CD1c-positive myeloid dendritic cell (primary cell): ENCODE measurements around the gene PGS1.
"Not testable (repeated sequence)": the region's sequence is repeated elsewhere in the genome, so short reads cannot be mapped to it uniquely, and the experiment has no call there.

Source experiments
- DNase-seq: peaks from one replicate; pipeline ENCODE4 v3.0.0-alpha.2; 2016; ENCODE audit errors: extremely low spot score

Gene PGS1

DNA sequence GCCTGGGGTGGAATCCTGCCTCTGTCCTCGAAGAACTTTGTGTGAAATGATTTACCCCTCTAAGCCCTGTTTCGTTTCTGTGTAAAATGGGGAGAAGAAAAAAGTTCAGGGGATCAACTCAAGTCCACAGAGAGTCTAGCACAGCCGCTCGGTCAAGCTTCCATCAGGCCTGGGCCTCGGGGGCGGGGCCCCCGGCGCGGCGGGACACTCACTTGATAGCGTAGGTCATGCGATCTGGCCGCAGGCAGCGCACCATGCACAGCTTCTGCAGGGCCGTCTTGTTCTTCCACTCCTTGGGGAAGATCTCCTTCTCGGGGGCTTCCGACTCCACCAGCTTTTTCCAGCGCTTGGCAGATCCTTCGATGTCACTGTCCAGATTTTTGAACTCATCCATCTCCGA lies 65.9 kb downstream of the PGS1 start:
- no peak for DNase-seq

DNA sequence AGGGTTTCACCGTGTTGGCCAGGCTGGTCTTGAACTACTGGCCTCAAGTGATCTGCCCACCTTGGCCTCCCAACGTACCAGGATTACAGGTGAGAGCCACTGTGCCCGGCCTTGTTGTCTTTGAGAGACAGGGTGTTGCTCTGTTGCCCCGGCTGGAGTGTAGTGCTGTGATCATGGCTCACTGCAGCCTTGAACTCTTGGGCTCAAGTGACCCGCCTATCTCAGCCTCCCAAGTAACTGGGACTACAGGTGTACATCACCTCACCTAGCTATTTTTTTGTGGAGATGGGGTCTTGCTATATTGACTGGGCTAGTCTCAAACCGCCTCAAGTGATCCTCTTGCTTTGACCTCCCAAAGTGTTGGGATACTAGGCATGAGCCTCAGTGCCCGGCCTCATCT lies 68.4 kb downstream of the PGS1 start:
- DNase-seq, result no peak

DNA sequence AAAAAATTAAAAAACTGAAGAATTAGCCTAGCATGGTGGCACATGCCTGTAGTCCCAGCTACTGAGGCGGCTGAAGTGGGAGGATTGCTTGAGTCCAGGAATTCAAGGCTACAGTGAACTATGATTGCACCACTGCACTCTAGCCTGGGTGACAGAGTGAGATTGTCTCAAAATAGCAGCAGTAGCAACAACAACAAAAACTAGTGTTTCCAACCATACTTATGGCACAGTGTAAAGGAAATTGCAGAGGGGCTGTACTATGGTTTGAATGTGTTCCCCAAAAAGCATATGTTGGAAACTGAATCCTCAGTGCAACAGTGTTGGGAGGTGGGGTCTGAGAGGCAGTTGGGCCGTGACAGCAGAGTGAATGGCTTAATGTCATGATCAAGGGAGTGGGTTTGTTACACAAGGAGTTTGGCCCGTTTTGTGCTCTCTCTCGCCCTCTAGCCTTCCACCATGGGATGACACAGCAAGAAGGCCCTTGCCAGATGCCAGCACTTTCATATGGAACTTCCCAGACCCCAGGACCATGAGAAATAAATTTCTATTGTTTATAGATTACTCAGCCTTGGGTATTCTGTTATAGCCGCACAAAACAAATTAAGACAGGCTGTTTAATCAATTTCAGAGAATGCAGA lies 70.0 kb downstream of the PGS1 start:
- DNase-seq, result peak; percentile 27

DNA sequence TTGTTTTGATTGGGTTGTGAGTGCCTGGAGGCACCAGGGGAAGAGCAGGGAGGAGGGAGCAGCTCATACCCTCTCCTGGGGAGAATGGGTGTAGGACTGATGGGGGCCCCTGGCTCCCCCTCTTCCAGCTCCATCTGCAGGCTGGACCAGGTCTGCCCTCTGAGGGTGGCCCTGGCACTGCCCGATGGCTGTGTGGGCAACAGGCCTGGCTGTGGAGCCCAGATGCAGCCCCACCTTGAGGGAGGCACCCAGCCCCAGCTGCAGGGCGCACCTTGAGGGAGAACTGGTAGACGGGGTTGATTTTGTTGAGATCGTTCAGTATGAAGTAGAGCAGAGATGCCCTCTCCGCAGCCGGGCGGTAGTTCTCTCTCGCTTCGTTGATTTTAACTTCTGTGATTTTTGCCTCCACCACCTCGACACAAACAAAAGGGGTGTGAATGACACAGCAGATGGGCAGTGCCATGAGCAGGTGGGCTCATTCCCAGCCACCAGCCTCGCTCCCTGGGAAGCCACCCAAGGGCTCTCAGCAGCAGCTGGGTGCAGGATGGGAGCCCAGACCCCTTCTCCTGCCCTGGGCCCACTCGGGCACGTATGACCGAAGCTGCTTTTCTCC lies 71.6 kb downstream of the PGS1 start:
- DNase-seq, result no peak

DNA sequence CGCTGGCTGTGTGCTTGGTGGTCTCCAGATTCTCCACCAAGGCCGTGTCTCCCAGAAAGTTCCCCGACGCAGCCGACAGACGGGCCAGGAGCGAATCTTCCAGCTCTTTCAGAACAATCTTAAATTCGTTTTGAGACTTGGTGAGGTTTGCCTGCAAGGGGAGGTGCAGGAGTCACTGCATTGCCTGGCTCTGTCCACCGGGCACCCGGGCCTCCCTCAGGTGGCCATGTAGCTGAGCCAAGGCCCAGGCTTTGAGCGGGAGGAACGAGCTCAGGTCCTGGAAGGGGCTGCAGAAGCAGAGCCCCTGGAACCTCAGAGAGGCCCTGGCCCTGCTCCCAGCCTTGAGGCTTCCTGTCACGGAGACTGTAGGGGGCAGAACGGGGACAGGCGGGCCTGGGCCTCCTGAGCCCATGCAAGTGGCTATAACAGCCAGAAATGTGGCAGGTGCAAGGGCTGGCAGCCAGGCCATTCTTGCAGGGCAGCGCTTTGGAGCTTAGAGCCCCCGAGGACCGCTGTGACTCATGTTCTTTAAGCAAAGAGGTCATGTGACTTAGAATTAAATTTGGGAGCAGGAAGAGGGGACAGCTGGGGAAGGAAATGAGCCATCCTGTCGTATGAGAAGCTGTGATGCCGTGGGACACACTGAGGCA lies 72.4 kb downstream of the PGS1 start:
- DNase-seq, result no peak

DNA sequence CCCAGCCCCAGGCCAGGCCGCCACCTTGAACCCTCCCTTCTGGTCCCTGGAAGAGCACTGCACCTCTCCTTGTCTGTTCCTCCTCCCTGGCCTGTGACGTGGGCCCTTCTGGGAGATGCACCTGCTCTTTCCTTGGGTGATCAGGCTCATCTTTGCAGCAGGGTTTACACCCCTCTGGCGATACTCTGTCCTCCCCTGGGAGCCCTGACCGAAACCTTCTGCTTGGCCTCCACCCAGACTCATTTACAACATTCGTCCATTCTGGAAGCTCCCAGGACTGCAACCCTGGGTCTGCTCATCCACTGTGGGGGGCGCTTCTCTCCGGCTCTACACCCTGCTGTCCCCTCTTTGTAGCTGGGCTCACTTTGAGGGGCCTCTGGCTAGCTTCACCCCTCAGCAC lies 73.3 kb downstream of the PGS1 start:
- no peak for DNase-seq

DNA sequence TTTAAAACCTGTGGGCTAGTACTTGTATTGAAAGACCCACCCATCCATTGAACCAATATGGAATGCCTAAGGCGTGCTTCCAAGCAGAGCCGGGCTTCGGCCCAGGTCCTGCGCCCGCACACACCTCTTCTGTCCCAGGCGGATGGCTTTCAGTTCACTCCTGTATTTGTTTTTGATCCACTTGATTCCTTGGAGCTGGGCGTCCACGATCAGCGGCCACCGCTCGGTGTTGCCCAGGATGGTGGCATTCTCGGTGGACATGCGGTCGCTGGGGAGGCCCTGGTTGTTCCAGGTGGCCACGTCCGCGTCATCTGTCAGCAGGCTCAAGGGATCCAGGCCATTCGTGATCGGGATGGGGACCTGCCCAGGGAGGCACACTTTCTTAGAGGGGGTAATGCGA lies 75.9 kb downstream of the PGS1 start:
- no peak for DNase-seq

DNA sequence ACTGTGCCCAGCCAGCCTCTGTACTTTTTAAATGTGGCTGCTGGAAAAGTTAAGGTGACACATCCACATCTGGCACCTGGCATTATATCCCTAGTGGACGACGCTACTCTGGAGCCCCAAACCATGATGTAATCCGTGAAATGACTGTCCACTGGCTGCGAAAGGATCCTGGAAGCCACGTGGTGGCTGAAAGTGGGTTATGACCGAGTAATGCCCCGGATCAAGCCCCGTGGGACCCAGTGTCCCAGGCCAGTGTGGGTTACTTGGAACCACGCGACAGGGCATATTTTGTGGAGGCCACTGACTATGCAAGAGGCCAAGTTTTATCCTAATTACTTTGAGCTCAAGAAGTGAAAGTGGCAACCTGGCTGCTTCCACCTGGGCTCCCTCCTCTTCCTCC lies 79.6 kb downstream of the PGS1 start:
- DNase-seq, result no peak

DNA sequence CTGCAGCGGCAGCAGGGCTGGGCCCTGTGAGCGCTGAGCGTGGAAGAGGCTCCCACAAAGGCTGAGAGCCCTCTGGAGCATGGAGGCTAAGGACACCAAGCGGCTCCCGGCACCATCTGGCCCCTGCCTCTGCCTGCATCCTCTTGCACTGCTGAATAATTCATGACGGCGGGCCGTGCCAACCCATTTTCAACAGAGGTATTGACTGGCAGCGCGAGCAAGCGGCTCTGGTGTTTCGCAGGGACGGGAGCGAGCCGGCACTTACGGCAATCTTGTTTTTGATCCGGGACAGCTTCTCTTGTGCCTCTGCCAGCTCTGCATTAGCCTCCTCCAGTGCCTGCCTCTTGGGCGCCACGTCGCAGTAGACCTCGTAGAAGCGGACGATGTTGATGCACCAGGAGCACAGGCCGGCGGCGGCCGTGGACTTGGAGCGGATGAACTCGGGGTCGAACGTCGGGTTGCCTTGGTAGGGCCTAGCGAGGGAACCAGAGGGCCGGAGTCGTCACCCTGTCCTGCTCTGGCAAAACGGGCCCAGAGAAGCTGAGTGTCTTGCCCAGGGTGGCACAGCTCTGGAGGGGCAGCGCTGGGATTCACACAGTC lies 80.4 kb downstream of the PGS1 start:
- no peak for DNase-seq

DNA sequence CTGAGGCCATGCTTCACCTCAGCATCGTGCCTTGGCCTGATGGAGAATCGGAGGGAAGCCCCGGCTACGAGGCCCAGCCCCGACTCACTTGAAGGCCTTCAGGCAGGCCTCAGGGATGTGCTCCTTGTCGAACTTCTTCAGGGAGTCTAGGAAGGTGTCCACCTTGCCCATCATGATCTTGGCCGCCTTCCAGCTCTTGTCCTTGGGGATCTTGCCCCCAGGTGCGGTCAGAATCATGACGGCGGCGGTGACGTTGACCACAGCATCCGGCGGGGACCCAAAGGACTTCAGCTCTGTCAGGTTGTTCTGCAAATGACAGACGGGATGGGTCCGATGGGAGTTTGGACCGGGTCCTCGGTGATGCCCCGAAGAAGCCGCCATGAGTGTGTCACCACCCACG lies 81.2 kb downstream of the PGS1 start:
- DNase-seq, result no peak

DNA sequence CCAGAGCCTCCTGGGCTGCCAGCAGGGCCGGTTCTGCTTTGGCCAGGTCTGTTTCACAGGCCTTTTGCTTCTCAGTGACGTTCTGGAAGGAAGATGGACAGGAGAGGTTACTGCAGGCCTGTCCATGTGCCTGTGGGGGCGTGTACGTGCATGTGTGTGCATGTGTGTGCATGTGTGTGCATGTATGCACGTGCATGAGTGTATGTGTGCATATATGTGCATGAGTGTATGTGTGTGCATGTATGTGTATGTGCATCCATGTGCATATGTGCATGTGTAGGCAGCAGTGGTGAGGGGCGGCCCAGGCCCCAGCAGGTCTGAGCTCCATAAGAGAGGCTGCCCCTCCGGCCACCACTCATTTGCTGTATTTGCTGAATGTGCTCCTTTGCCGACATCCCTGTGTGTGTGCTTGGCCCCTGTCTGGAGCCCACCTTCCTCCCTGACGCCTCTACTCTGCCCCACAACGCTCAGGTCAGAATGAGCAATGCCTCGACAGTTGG lies 81.8 kb downstream of the PGS1 start:
- DNase-seq, result no peak

DNA sequence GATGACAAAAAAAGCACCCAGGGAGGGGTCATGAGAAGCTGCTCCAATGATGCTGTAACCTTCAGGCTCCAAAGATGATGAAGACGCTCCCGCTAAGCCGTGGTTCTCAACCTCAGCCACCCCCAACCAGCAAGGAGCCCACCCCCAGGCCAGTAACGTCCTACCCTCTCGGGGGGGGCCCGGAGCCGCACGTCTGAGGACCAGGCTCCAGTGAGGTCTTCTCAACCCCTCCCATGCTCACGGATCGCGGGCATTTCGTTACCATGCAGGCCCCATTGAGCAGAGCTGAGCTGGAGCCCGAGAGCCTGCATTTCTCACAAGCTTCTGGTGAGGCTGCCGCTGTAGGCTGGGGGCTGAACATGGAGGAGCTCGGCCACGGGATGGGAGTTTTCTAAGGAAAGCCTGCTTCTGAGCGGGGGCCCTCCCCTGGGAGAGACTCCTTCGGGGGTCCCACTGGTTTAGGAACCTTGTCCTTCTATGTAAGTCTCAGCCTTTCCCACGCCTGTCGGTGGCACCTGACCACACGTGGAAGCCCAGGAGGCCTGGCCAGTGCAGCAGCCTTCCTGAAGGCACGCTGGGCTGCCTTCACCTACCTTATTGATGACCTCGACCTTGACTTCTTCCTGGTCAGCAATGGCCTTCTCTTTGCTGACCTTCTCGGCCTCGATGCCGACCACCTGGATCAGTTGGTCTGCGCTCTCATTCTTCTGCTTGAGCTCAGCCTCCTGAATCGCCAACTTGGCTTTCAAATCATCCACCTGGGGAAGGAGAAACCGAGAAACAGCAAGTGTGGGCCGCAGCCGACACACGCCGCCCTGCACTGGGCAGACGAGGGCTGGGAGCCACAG lies 82.7 kb downstream of the PGS1 start:
- DNase-seq, result no peak

DNA sequence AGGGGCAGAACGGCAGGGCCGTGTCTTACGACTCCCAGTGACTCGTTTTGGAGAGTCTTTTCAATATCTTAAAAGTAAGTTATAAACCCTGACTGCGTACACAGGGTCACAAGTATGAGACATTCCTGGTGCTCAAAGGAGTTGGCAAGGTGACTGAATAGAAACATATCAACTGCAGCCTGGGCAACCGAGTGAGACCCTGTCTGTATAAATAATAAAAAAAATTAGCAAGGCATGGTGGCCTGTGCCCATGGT lies 83.3 kb downstream of the PGS1 start:
- DNase-seq, result no peak

DNA sequence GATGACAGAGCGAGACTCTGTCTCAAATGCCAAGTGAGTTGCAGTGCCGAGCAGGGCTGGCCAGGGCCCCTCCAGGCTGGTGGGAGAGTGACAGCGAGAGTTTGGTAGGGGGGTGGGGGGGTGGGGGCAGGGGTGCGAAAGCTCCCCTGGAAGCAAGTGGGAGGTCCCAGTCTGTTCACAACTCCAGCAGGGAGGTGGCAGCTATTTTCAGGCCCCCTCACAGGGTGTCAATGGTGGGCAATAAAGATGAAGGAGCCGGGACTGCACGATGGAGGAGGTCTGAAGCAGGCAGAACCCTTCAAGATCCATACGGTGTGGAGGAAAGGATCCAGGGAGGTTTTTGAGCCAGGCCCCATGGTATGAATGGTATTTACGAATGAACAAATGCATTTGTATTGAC lies 83.7 kb downstream of the PGS1 start:
- DNase-seq, result no peak

DNA sequence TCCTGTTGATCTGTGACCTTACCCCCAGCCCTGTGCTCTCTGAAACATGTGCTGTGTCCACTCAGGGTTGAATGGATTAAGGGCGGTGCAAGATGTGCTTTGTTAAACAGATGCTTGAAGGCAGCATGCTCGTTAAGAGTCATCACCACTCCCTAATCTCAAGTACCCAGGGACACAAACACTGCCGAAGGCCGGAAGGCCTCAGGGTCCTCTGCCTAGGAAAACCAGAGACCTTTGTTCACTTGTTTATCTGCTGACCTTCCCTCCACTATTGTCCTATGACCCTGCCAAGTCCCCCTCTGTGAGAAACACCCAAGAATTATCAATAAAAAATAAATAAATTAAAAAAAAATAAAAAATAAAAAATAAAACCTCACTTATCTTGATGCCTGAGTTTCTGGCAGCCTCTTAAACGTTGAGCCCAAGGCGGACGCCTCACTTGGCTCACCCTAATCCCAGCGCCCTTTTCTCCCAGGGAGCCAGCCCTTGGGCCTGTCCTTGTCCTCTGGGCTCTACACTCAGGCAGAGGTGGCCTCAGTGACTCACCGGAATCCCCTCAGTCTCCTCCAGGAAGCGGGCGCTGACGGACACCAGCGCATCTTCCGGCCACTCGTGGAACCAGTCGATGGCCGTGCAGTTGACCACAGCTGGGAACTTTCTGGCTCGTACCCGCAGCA lies 87.8 kb downstream of the PGS1 start:
- DNase-seq, result not testable (repeated sequence)

DNA sequence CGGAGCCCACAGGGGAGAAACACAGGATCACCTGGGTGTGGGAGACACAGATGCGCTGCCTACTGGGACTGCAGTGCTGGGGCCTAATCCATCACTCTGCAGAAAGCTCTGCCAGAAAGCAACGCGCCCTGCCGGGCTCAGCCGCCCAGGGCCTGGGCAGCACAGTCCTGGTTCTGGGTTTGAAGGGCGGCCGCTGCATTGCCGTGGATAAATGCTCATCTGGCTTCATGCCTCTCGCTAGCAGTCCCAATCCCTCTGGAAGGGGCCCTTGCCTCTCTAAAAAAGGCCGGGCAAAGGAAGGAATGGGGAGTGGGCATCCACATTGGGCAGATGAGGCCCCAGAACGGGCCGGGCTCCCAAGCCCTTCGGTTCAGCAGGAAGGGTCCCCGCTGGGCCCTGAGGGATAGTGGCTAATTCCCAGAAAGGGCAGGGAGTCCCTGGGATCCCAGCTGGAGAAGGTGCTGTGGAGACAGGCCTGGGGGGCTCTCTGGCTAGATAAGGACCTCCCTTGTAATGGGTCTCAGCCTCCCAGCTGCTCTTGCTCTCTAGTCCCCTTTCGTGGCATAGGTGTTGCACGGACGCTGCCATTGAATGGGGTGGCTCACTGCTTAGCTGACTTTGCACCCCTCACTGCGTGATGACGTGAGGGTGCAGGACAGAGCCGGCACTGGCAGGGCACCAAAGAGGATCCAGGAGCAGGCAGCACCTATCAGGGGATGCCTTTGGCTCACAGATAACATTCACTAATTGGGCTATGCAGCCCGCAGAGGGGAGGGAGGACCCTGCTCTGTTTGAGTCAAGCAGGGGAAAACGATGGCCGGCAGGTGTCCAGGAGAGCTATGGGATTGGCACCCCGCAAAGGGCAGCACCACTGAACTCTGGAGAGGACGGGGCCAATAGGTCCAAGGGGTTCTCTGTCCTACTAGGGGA lies 88.6 kb downstream of the PGS1 start:
- no peak for DNase-seq

DNA sequence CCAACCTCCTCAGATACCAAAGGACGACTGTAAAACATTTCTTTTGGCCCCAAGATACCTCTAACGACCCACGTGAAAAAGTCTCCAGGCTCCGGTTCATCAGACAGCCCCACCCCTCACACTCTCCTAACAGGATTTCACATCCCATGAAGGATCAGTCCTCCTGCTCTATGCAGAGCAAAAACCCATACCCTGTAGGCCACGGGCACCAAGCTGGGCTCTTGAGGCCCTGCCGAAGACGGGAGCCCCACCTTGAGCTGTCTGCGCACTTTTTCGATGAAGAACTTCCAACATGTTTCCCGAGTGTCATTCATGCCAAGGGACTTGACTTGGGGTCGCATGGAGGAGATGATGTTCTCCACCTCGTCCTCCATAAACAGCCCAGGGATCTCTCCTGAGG lies 89.9 kb downstream of the PGS1 start:
- DNase-seq, result no peak

DNA sequence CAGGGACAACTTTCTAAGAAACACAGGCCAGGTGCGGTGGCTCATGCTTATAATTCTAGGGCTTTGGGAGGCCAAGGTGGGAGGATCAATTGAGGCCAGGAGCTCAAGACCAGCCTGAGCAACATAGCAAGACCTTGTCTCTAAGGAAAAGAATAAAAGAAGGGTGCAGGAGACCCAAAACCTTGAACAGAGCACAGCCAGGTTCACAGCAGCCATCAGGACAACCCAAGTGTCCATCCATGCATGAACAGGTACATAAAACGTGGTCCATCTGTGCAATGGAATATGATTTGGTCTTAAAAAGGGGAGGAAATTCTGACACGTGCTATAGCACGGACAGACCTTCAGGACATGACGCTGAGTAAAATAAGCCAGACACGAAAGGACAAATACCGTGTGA lies 91.0 kb downstream of the PGS1 start:
- DNase-seq, result no peak

DNA sequence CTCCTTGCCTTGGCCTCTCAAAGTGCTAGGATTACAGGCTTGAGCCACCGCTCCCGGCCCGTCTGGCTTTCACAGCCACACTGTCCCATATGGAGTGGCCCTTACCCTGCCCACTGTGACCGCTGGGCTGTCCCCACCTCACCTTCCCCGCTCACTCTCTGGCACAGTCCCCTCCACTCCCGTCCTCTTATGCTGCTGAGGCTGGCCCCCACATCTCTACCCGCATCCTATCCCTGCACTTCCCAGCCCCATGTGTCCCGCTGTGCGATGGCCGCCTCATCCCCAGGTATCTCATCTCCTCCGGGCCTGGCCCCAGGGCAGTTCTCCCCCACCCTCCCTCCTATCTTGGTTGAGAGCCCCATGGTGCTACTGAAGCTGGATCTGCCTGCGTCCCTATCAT lies 93.2 kb downstream of the PGS1 start:
- DNase-seq, result no peak

DNA sequence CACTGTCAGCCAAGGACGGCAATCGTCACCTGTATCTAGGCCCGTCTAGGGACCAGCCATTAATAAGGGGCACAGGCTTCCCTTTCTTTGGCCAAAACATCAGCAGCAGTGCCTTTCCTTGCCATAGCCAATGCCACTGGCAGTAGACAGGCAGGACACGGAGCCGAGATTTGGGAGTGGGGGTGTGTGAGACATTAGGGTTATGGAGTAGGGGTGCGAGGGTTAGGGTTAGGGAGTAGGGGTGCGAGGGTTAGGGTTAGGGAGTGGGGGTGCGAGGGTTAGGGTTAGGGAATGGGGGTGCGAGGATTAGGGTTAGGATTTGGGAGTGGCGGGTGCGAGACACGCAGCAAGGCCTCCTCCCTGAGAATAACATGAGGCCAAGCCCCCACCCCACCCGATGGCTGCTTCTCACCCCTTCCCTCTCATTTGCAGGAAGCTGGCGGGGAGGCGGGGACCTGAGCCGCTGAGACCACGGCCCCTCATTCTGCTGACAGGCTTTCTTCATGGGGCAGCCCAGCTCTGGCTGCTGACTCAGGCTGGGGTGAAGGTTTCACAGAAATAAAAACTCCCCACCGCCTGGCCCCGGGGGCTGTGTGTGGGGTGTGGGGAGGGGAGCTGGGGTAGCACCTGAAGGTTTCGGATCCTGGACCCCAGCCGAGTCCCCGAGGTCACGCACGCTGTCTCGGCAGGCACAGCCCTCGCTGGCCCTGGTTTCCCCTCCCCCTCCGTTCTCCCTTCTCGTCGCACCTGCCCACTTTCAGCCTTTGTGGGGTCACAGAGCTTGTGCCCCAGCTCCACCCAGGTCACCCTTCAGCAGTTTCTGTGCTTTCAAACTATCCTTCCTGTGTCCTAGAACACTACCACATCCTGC lies 93.8 kb downstream of the PGS1 start:
- DNase-seq, result no peak
